HG03175 (cell line): ENCODE data around the gene RNF213.

Experiments
- ATAC-seq: cut with Tn5 transposase; IDR thresholded peaks from one replicate; pipeline ENCODE4 v1.9.1; 2021; ENCODE audit warnings: mild to moderate bottlenecking, moderate library complexity; ENCODE audit not compliant: unreplicated experiment

Gene RNF213

GRCh38 chr17:80347536-80347935 is 86.9 kb downstream of the RNF213 start:
- no peak for ATAC-seq

GRCh38 chr17:80347948-80348351 is 87.3 kb downstream of the RNF213 start:
- ATAC-seq: no peak

GRCh38 chr17:80348551-80349150 is 88.0 kb downstream of the RNF213 start:
- no peak for ATAC-seq

- no peak for ATAC-seq
These were observed 88.5 kb downstream of the RNF213 start for GRCh38 chr17:80349151-80349651.

GRCh38 chr17:80349751-80350150 is 89.1 kb downstream of the RNF213 start:
- no peak for ATAC-seq

- no peak for ATAC-seq
These were observed 91.7 kb downstream of the RNF213 start for GRCh38 chr17:80352216-80352895.

GRCh38 chr17:80352991-80353665 is 92.5 kb downstream of the RNF213 start:
- no peak for ATAC-seq

- ATAC-seq: no peak
These were observed 93.1 kb downstream of the RNF213 start for GRCh38 chr17:80353718-80354275.

GRCh38 chr17:80354336-80354735 is 93.7 kb downstream of the RNF213 start:
- ATAC-seq: no peak

- ATAC-seq: no peak
These were observed 95.7 kb downstream of the RNF213 start for GRCh38 chr17:80356231-80356856.

- ATAC-seq: no peak
These were observed 97.5 kb downstream of the RNF213 start for GRCh38 chr17:80358131-80358530.

- ATAC-seq: no peak
These were observed 98.2 kb downstream of the RNF213 start for GRCh38 chr17:80358861-80359260.

GRCh38 chr17:80359422-80360110 is 98.9 kb downstream of the RNF213 start:
- ATAC-seq: no peak

GRCh38 chr17:80360396-80360795 is 99.7 kb downstream of the RNF213 start:
- ATAC-seq: no peak

- no peak for ATAC-seq
These were observed 101.0 kb downstream of the RNF213 start for GRCh38 chr17:80361495-80362220.

- no peak for ATAC-seq
These were observed 101.9 kb downstream of the RNF213 start for GRCh38 chr17:80362428-80363119.

GRCh38 chr17:80363120-80363515 is 102.5 kb downstream of the RNF213 start:
- ATAC-seq: no peak

GRCh38 chr17:80363518-80364090 is 103.0 kb downstream of the RNF213 start:
- no peak for ATAC-seq

GRCh38 chr17:80364091-80364691 is 103.5 kb downstream of the RNF213 start:
- no peak for ATAC-seq
